Sigmoid colon (tissue), 7 donors: ENCODE measurements around the gene TNFSF4. TPM values are rescaled to one million over a fixed set of nuclear protein-coding genes. Genes with fewer than 3 reads are reported as not detected.

Experiments
- DNase-seq: peaks from one replicate; pipeline ENCODE4 v3.0.0-alpha.2; 2019
- H3K27ac ChIP-seq, 4 donors: fragments of 200-600 bp; sonication (generic); one replicate each; pipeline ENCODE4 v1.5.1; 2016 to 2019; ENCODE audit warnings: mild to moderate bottlenecking in 1 of 4
- H3K27me3 ChIP-seq, 3 donors: fragments of 200-600 bp; sonication (generic); one replicate each; pipeline ENCODE4 v1.5.1; 2019; ENCODE audit warnings: mild to moderate bottlenecking in 1 of 3
- H3K36me3 ChIP-seq, 4 donors: fragments of 200-600 bp; sonication (generic); one replicate each; pipeline ENCODE4 v1.5.1; 2016 to 2019
- H3K4me1 ChIP-seq, 4 donors: fragments of 200-600 bp; sonication (generic); one replicate each; pipeline ENCODE4 v1.5.1; 2017 to 2019
- H3K4me3 ChIP-seq, 4 donors: fragments of 200-600 bp; sonication (generic); one replicate each; pipeline ENCODE4 v1.5.1; 2017 to 2019; ENCODE audit warnings: mild to moderate bottlenecking in 2 of 4, moderate library complexity in 1 of 4
- H3K9me3 ChIP-seq, 4 donors: fragments of 200-600 bp in 3 of 4; sonication (generic) in 3 of 4; one replicate each; pipeline versions ENCODE4 v1.5.1 to v1.6.1; 2013 to 2019
- EP300 ChIP-seq, 4 donors: sonication (generic); formaldehyde crosslinking; IDR thresholded peaks; one replicate each; pipeline ENCODE4 v1.6.1; 2017; ENCODE audit warnings: antibody characterized with exemption in 4 of 4
- POLR2A ChIP-seq, 2 donors: fragments of 450-650 bp; IDR thresholded peaks; one replicate each; pipeline ENCODE4 v1.6.1; 2016; ENCODE audit warnings: antibody characterized with exemption in 2 of 2, mild to moderate bottlenecking in 2 of 2, moderate library complexity in 2 of 2
- POLR2AphosphoS5 ChIP-seq, 4 donors: sonication (generic); formaldehyde crosslinking; IDR thresholded peaks; one replicate each; pipeline ENCODE4 v1.6.1; 2017; ENCODE audit warnings: antibody characterized with exemption in 4 of 4
- WGBS, 2 donors: extraction: QIAGEN DNeasy Blood & Tissue Kit; methylation state at CpG; one replicate each; pipeline ENCODE4 v1.1.7; 2013; 5-methylcytosine and 5-hydroxymethylcytosine counted together
- intact Hi-C: fragments of 100-400 bp; cut with DNase I; formaldehyde crosslinking; loops from one replicate; pipeline ENCODE4 v1.15.1; 2023
- polyA plus RNA-seq, 3 donors: library from polyadenylated mRNA; stranded (reverse); fragments of 200-250 nt; gene quantifications; one replicate each; pipeline ENCODE4 v1.2.3, GENCODE V29; 2013
- total RNA-seq, 4 donors: library from RNA; depleted of rRNA; stranded (reverse); fragments of >200 nt; gene quantifications; one replicate each; pipeline ENCODE4 v1.1.0, GENCODE V29; 2016
- TF ChIP-seq, protein P1 (sequence below), 4 experiments: fragments of 450-650 bp in 3 of 4; fragments of 200-600 bp in 1 of 4; IDR thresholded peaks; one replicate each; pipeline ENCODE4 v1.5.1; 2016 to 2019; ENCODE audit warnings: antibody characterized with exemption in 4 of 4, mild to moderate bottlenecking in 3 of 4, moderate library complexity in 2 of 4
- donor health status: healthy with polysubstance abuse.
- donor health status: Bipolar disorder and iron deficiency.
- donor health status: healthy.

Gene TNFSF4
- total and polyA plus RNA-seq, 7 donors, result 0.23 to 2.7 (median 1.4) TPM

DNA sequence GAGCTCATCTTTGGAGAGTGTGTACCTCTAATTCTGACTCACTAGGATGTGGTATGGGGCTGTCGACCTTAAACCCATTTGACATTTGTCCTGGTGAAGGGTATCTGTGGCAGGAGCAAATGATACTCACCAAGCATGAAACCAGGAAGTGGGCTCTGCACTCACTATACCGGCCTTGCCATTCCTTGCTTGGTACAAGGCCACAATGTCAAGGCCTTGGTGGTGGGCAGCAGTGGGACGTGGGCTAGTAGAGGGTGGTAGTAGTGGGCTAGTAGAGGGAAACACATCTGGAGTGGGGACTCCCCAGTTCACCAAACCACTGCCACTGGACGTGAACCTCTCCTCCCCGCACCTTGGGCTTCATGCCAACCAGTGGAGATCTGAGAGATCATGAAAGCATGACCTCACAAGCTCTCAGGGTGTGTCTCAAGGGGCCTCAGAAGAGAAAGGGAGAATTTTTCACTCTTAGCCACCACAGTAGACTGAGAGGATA lies 11.5 kb downstream of the TNFSF4 start:
- H3K36me3 ChIP-seq, result no peaks in the 10 kb centered on the region
- 66 to 87% methylated on average over 5 of the region's 5 CpGs for WGBS, 2 donors
- intact Hi-C loops, result loop anchor here (10.0 kb wide), 1 partner anchor 1351 kb away; the partner anchor contains the start of gene DNM3
- peaks cover 0 to 10% (median 6%) of the 10 kb centered on the region in 4 donors for H3K4me1 ChIP-seq
- no peak for TF ChIP-seq POLR2AphosphoS5 (IDR thresholded peaks at IDR 0.05)
- TF ChIP-seq, protein P1, sequence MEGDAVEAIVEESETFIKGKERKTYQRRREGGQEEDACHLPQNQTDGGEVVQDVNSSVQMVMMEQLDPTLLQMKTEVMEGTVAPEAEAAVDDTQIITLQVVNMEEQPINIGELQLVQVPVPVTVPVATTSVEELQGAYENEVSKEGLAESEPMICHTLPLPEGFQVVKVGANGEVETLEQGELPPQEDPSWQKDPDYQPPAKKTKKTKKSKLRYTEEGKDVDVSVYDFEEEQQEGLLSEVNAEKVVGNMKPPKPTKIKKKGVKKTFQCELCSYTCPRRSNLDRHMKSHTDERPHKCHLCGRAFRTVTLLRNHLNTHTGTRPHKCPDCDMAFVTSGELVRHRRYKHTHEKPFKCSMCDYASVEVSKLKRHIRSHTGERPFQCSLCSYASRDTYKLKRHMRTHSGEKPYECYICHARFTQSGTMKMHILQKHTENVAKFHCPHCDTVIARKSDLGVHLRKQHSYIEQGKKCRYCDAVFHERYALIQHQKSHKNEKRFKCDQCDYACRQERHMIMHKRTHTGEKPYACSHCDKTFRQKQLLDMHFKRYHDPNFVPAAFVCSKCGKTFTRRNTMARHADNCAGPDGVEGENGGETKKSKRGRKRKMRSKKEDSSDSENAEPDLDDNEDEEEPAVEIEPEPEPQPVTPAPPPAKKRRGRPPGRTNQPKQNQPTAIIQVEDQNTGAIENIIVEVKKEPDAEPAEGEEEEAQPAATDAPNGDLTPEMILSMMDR (IDR thresholded peaks at IDR 0.05), result no peak
- no peak for TF ChIP-seq EP300 (IDR thresholded peaks at IDR 0.05)
- no peak for TF ChIP-seq POLR2A (IDR thresholded peaks at IDR 0.05)
- no peak overlapping the region for H3K4me3 ChIP-seq
- no peak overlapping the region for H3K27ac ChIP-seq
- no peaks in the 10 kb centered on the region for H3K9me3 ChIP-seq
- DNase-seq, result no peak
- no peaks in the 10 kb centered on the region for H3K27me3 ChIP-seq

DNA sequence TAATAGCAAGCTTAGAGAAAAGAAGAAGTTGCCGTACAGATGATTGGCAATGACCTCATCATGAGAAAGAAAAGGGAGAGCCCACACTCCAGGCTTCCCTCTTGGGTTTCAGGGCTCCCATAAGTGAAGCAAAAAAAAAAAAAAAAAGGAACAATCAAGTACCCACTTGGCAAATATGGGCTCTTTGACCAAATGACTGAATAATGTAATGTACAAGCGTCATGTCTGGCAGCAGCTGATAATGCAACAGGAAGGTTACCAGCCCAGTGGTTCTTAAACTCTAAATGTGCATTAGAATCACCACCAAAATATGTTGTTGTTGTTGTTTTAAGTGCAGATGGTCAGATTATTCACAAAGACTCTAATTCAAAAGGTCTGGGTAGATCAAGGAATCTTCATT lies 13.5 kb downstream of the TNFSF4 start:
- Histone ChIP-seq H3K4me1 (peaks cover 0 to 22% (median 18%) of the 10 kb centered on the region in 4 donors), H3K4me3 (no peak overlapping the region), H3K9me3 (no peaks in the 10 kb centered on the region), H3K27ac (no peak overlapping the region), H3K36me3 (no peaks in the 10 kb centered on the region), H3K27me3 (no peaks in the 10 kb centered on the region)
- DNase-seq, result no peak
- TF ChIP-seq EP300 (IDR thresholded peaks at IDR 0.05) (no peak), POLR2A (IDR thresholded peaks at IDR 0.05) (no peak), POLR2AphosphoS5 (IDR thresholded peaks at IDR 0.05) (no peak)
- TF ChIP-seq, protein P1 (IDR thresholded peaks at IDR 0.05), result no peak
- intact Hi-C loops, result loop anchor here (10.0 kb wide), 1 partner anchor 1349 kb away; the partner anchor contains the start of gene DNM3
- 85 to 91% methylated on average over 2 of the region's 2 CpGs for WGBS, 2 donors

DNA sequence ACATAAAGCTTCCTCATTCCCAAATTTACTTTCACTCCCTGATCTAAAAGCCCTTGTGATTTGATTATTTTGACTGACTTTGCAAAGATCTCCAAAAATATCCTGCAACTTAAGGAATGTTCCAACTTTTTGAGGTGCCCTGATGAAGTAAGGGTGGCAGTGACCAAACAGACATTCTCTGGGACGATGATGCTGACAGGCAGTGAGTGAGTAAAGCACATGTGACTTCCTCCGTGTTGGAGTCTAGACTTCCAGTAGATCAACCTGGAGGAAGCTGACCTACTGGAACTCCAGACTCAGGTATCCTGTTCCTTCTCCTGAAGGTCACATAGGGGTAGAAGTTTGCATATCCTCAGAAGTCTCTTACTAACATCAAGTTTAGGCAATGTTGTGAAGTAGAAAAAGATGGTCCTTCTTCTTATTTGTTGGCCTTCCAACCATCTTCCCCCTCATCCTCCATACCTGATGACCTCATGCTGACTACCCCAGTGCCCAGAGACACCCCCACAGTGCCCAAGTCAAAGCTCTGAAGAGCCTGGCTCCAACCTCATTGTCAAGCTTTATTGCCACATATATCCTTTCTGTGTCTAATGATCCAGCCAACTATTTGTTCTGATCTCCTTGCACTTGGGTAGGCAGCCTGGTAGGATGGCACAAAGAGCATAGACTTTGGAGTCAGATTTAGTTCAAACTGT lies 16.0 kb downstream of the TNFSF4 start:
- TF ChIP-seq POLR2AphosphoS5 (IDR thresholded peaks at IDR 0.05), result no peak
- TF ChIP-seq, protein P1 (IDR thresholded peaks at IDR 0.05), result no peak
- TF ChIP-seq POLR2A (IDR thresholded peaks at IDR 0.05), result no peak
- no peaks in the 10 kb centered on the region for H3K27me3 ChIP-seq
- no peaks in the 10 kb centered on the region for H3K9me3 ChIP-seq
- H3K4me3 ChIP-seq, result no peak overlapping the region
- no peaks in the 10 kb centered on the region for H3K36me3 ChIP-seq
- H3K27ac ChIP-seq, result peak overlapping the region; percentile 69 to 81 (median 72)
- 53 to 75% methylated on average over 2 of the region's 2 CpGs for WGBS, 2 donors
- intact Hi-C loops, result loop anchor here (10.0 kb wide), 1 partner anchor 1346 kb away; the partner anchor contains the start of gene DNM3
- H3K4me1 ChIP-seq, result peaks cover 0 to 22% (median 18%) of the 10 kb centered on the region in 4 donors
- DNase-seq, result no peak

DNA sequence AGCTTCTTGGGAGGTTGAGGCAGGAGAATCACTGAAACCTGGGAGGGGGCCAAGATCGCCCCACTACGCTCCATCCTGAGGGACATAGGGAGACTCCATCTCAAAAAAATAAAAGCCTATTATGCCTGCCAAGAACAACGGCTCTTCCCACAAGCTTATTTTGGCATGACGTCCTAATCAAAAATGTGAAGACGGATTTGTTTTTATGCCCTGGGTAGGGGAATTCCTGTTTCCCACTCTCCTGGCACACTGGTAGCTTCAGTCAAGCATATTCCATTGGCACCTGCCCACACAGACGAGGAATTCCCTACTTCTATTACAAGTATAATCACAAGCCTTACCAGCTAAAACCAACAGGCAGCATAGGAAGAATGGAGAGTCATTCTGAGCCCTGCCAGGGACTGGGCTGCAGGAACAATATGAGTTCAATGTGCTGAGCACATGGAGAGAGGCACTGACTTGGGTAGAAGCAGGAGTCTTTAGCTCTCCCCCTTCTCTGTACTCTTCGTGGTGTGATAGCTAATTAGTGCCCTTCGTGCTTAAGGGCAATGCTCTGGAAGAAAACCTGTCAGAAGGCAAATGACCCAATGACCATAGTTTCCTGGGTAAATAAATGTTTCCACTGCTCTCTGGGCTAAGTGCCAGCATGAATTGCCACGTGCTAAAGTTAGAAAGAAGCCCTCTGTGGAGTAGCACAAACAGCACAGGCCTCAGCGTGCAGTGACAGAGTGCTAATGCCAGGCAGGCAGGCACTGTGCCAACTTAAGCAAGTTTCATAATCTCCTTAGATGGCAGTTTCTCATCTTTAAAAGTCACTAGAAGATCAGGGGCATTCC lies 16.8 kb downstream of the TNFSF4 start:
- Histone ChIP-seq H3K27me3 (no peaks in the 10 kb centered on the region), H3K9me3 (no peaks in the 10 kb centered on the region), H3K36me3 (no peaks in the 10 kb centered on the region), H3K27ac (peak overlapping the region; percentile 69 to 81 (median 72)), H3K4me1 (peaks cover 0 to 22% (median 18%) of the 10 kb centered on the region in 4 donors), H3K4me3 (no peak overlapping the region)
- intact Hi-C loops, result loop anchor here (10.0 kb wide), 1 partner anchor 1346 kb away; the partner anchor contains the start of gene DNM3
- TF ChIP-seq EP300 (IDR thresholded peaks at IDR 0.05) (peak in 2 of 4 donors; percentile 14 to 26), POLR2A (IDR thresholded peaks at IDR 0.05) (no peak), POLR2AphosphoS5 (IDR thresholded peaks at IDR 0.05) (peak in 3 of 4 donors; percentile 33 to 60 (median 55))
- 28 to 49% methylated on average over 10 of the region's 10 CpGs for WGBS, 2 donors
- peak; percentile 91 for DNase-seq
